ENCODE measurements around the gene CPVL. TPM values are rescaled to one million over a fixed set of nuclear protein-coding genes. Genes with fewer than 3 reads are reported as not detected.

Gene CPVL
- total and polyA plus RNA-seq, 4 donors, result 6.0 to 39.0 (median 12.9) TPM

DNA sequence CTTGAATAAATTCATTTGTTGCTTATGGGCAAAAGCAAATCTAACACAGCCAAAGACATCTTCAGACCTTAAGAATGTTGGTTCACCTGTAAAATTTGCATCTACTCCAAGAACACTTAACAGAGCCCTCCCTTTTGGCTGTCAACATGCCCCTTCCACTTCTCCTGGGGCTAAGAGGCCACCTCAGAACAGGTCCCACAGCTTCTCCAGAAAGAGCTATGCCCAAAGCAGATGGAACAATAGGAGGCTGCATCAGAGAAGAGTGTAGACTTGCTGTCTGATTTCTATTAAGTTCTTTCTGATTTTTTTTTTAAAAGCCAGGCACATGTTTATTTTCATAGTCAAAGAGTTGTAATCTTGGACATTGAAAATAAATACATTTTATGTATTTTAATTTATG is 162.1 kb downstream of the CPVL start:
- Histone ChIP-seq H3K36me3 (ENCODE audit: control insufficient read depth in 4 of 4, insufficient read depth in 3 of 4, low read depth in 1 of 4, low read length in 3 of 4) (no peaks in the 10 kb centered on the region), H3K9ac (ENCODE audit: low read depth in 1 of 2, low read length in 2 of 2) (no peak overlapping the region), H3K4me1 (ENCODE audit: control insufficient read depth in 4 of 4, insufficient read depth in 4 of 4, low read length in 3 of 4) (no peaks in the 10 kb centered on the region), H3K4me3 (ENCODE audit: low read depth in 1 of 3, low read length in 3 of 3) (no peak overlapping the region), H3K9me3 (ENCODE audit: control insufficient read depth in 4 of 4, low read length in 3 of 4) (peaks cover 0 to 4% (median under 1%) of the 10 kb centered on the region in 4 donors), H3K27ac (ENCODE audit: low read depth in 1 of 2, low read length in 2 of 2) (no peak overlapping the region), H3K27me3 (ENCODE audit: control insufficient read depth in 4 of 4, insufficient read depth in 4 of 4, low read length in 3 of 4) (no peaks in the 10 kb centered on the region)
- TF ChIP-seq NR2F2 (IDR thresholded peaks at IDR 0.05), result no peak
- no peak for TF ChIP-seq JUND (IDR thresholded peaks at IDR 0.05)
- TF ChIP-seq RAD21 (IDR thresholded peaks at IDR 0.05), result no peak
- TF ChIP-seq YY1 (IDR thresholded peaks at IDR 0.05), result no peak
- no peak for TF ChIP-seq SP1 (IDR thresholded peaks at IDR 0.05)
- no peak for TF ChIP-seq HNF4G (IDR thresholded peaks at IDR 0.05)
- TF ChIP-seq FOXA1 (IDR thresholded peaks at IDR 0.05), result no peak
- TF ChIP-seq, protein P1, sequence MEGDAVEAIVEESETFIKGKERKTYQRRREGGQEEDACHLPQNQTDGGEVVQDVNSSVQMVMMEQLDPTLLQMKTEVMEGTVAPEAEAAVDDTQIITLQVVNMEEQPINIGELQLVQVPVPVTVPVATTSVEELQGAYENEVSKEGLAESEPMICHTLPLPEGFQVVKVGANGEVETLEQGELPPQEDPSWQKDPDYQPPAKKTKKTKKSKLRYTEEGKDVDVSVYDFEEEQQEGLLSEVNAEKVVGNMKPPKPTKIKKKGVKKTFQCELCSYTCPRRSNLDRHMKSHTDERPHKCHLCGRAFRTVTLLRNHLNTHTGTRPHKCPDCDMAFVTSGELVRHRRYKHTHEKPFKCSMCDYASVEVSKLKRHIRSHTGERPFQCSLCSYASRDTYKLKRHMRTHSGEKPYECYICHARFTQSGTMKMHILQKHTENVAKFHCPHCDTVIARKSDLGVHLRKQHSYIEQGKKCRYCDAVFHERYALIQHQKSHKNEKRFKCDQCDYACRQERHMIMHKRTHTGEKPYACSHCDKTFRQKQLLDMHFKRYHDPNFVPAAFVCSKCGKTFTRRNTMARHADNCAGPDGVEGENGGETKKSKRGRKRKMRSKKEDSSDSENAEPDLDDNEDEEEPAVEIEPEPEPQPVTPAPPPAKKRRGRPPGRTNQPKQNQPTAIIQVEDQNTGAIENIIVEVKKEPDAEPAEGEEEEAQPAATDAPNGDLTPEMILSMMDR (IDR thresholded peaks at IDR 0.05; ENCODE audit: low read depth, low read length, missing input control), result no peak
- no peak for TF ChIP-seq EGR1 (IDR thresholded peaks at IDR 0.05; ENCODE audit: low read depth in 2 of 2)
- TF ChIP-seq, protein P2, sequence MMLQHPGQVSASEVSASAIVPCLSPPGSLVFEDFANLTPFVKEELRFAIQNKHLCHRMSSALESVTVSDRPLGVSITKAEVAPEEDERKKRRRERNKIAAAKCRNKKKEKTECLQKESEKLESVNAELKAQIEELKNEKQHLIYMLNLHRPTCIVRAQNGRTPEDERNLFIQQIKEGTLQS (IDR thresholded peaks at IDR 0.05), result no peak
- no peak for TF ChIP-seq FOXA2 (IDR thresholded peaks at IDR 0.05)
- TF ChIP-seq ZBTB33 (IDR thresholded peaks at IDR 0.05), result no peak
- no peak for DNase-seq (ENCODE audit: low spot score)

DNA sequence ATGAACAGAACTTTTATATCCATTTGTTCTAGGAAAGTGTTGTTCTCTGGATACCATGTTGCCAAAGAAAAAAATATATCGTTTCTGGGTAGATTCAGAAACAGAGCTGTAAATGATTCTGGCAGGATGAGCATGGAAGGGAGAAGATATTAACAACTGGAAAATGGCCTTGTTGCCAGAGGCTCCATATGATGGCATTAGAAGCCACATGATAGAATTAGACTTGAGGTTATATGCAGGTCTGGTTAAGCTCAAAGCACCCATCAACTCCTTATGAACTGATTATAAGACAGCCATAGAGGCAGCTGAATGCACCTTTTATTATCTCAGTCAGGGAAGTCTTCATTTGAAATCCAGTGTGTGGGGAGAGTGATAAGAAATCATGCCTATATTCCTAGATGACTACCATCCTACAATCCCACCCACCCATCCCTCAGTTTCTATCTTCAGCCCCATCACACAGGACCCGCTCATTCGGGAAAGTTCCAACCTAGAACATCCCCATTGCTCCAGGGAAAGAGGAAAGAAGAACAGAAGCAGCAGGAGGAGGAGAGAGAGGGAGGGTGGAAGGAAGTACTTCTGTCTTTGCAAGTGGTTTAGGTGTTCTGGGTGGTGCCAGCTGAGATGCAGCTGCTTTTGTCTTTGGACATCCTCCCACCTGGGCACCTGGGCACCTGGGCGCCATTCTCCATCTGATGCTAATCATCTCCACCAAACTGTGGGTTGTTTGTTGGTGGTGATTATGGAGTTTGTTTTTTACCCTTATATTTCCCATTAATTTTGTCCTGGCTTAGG is 162.7 kb downstream of the CPVL start:
- Histone ChIP-seq H3K27ac (ENCODE audit: low read depth in 1 of 2, low read length in 2 of 2) (no peak overlapping the region), H3K36me3 (ENCODE audit: control insufficient read depth in 4 of 4, insufficient read depth in 3 of 4, low read depth in 1 of 4, low read length in 3 of 4) (no peaks in the 10 kb centered on the region), H3K4me3 (ENCODE audit: low read depth in 1 of 3, low read length in 3 of 3) (no peak overlapping the region), H3K4me1 (ENCODE audit: control insufficient read depth in 4 of 4, insufficient read depth in 4 of 4, low read length in 3 of 4) (no peaks in the 10 kb centered on the region), H3K9ac (ENCODE audit: low read depth in 1 of 2, low read length in 2 of 2) (no peak overlapping the region), H3K27me3 (ENCODE audit: control insufficient read depth in 4 of 4, insufficient read depth in 4 of 4, low read length in 3 of 4) (no peaks in the 10 kb centered on the region), H3K9me3 (ENCODE audit: control insufficient read depth in 4 of 4, low read length in 3 of 4) (peaks cover 0 to 4% (median under 1%) of the 10 kb centered on the region in 4 donors)
- WGBS, result 92% methylated on average over 4 of the region's 4 CpGs
- DNase-seq (ENCODE audit: low spot score), result no peak
- no peak for TF ChIP-seq JUND (IDR thresholded peaks at IDR 0.05)
- no peak for TF ChIP-seq TAF1 (conservative IDR thresholded peaks at IDR 0.05)
- no peak for TF ChIP-seq RAD21 (IDR thresholded peaks at IDR 0.05)
- TF ChIP-seq FOXA1 (IDR thresholded peaks at IDR 0.05), result no peak
- no peak for TF ChIP-seq YY1 (IDR thresholded peaks at IDR 0.05)
- TF ChIP-seq GABPA (IDR thresholded peaks at IDR 0.05 in 1 of 2, conservative IDR thresholded peaks at IDR 0.05 in 1 of 2), result no peak
- TF ChIP-seq MAX (IDR thresholded peaks at IDR 0.05), result no peak
- no peak for TF ChIP-seq HNF4A (conservative IDR thresholded peaks at IDR 0.05)
- TF ChIP-seq RXRA (IDR thresholded peaks at IDR 0.05), result no peak
- TF ChIP-seq ZBTB33 (IDR thresholded peaks at IDR 0.05), result no peak
- TF ChIP-seq, protein P3, sequence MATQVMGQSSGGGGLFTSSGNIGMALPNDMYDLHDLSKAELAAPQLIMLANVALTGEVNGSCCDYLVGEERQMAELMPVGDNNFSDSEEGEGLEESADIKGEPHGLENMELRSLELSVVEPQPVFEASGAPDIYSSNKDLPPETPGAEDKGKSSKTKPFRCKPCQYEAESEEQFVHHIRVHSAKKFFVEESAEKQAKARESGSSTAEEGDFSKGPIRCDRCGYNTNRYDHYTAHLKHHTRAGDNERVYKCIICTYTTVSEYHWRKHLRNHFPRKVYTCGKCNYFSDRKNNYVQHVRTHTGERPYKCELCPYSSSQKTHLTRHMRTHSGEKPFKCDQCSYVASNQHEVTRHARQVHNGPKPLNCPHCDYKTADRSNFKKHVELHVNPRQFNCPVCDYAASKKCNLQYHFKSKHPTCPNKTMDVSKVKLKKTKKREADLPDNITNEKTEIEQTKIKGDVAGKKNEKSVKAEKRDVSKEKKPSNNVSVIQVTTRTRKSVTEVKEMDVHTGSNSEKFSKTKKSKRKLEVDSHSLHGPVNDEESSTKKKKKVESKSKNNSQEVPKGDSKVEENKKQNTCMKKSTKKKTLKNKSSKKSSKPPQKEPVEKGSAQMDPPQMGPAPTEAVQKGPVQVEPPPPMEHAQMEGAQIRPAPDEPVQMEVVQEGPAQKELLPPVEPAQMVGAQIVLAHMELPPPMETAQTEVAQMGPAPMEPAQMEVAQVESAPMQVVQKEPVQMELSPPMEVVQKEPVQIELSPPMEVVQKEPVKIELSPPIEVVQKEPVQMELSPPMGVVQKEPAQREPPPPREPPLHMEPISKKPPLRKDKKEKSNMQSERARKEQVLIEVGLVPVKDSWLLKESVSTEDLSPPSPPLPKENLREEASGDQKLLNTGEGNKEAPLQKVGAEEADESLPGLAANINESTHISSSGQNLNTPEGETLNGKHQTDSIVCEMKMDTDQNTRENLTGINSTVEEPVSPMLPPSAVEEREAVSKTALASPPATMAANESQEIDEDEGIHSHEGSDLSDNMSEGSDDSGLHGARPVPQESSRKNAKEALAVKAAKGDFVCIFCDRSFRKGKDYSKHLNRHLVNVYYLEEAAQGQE (IDR thresholded peaks at IDR 0.05), result no peak
- no peak for TF ChIP-seq EGR1 (IDR thresholded peaks at IDR 0.05; ENCODE audit: low read depth in 2 of 2)
- no peak for TF ChIP-seq SP1 (IDR thresholded peaks at IDR 0.05)
- no peak for TF ChIP-seq HNF4G (IDR thresholded peaks at IDR 0.05)
- TF ChIP-seq NR2F2 (IDR thresholded peaks at IDR 0.05), result no peak
- TF ChIP-seq, protein P1 (IDR thresholded peaks at IDR 0.05; ENCODE audit: low read depth, low read length, missing input control), result no peak
